Breast epithelium (tissue), 3 donors: ENCODE measurements around the gene TVP23C.
"Not testable (repeated sequence)": the region's sequence is repeated elsewhere in the genome, so short reads cannot be mapped to it uniquely, and the experiment has no call there.

Experiments used
- POLR2A ChIP-seq: fragments of 450-650 bp; IDR thresholded peaks from one replicate; pipeline ENCODE4 v1.6.1; 2016; ENCODE audit warnings: antibody characterized with exemption, mild to moderate bottlenecking, moderate library complexity
- POLR2AphosphoS5 ChIP-seq, 3 donors: sonication (generic); formaldehyde crosslinking; IDR thresholded peaks; one replicate each; pipeline ENCODE4 v1.6.1; 2017; ENCODE audit warnings: antibody characterized with exemption in 3 of 3
- TF ChIP-seq, protein P1 (sequence below), 3 donors: fragments of 450-650 bp; IDR thresholded peaks; one replicate each; pipeline ENCODE4 v1.5.1; 2016 to 2017; ENCODE audit warnings: antibody characterized with exemption in 3 of 3, mild to moderate bottlenecking in 3 of 3, moderate library complexity in 3 of 3

- TF ChIP-seq, protein P1, sequence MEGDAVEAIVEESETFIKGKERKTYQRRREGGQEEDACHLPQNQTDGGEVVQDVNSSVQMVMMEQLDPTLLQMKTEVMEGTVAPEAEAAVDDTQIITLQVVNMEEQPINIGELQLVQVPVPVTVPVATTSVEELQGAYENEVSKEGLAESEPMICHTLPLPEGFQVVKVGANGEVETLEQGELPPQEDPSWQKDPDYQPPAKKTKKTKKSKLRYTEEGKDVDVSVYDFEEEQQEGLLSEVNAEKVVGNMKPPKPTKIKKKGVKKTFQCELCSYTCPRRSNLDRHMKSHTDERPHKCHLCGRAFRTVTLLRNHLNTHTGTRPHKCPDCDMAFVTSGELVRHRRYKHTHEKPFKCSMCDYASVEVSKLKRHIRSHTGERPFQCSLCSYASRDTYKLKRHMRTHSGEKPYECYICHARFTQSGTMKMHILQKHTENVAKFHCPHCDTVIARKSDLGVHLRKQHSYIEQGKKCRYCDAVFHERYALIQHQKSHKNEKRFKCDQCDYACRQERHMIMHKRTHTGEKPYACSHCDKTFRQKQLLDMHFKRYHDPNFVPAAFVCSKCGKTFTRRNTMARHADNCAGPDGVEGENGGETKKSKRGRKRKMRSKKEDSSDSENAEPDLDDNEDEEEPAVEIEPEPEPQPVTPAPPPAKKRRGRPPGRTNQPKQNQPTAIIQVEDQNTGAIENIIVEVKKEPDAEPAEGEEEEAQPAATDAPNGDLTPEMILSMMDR (IDR thresholded peaks at IDR 0.05) = not testable (repeated sequence)
- TF ChIP-seq POLR2A; POLR2AphosphoS5 (IDR thresholded peaks at IDR 0.05): not testable (repeated sequence)
Observed at GRCh38 chr17:15574660-15575059, 11.4 kb upstream of the TVP23C start.
